Endothelial cell of umbilical vein (primary cell): Measurements from ENCODE around the gene GATAD2A.

Source experiments
- CTCF ChIP-seq, 2 donors: IDR thresholded peaks; 1 replicate in 1 of 2; 2 replicates in 1 of 2; pipeline ENCODE4 v1.5.1; 2011; ENCODE audit warnings: low read length in 2 of 2, mild to moderate bottlenecking in 2 of 2, moderate library complexity in 2 of 2, control low read depth in 1 of 2, inconsistent platforms in 1 of 2, low read depth in 1 of 2; ENCODE audit not compliant: insufficient read depth in 1 of 2; ENCODE audit errors: extremely low read depth in 1 of 2
- EZH2 ChIP-seq: IDR thresholded peaks from 2 replicates; pipeline ENCODE4 v1.6.1; 2012; ENCODE audit warnings: borderline replicate concordance, low read depth, mild to moderate bottlenecking, moderate library complexity, low read length, inconsistent platforms; ENCODE audit not compliant: severe bottlenecking
- POLR2A ChIP-seq: IDR thresholded peaks from 2 replicates; pipeline ENCODE4 v1.6.1; 2012; ENCODE audit warnings: low read depth, mild to moderate bottlenecking, control low read depth, low read length

- TF ChIP-seq CTCF (IDR thresholded peaks at IDR 0.05; ENCODE audit: extremely low read depth in 1 of 2, insufficient read depth in 1 of 2, low read depth in 1 of 2, low read length in 2 of 2) (no peak), POLR2A (no peak), EZH2 (no peak)
Observed at GRCh38 chr19:19507354-19507753, 101.9 kb downstream of the GATAD2A start.
